Astrocyte (in vitro differentiated cells and primary cell): ENCODE results near the gene BEST3. TPM values are rescaled to one million over a fixed set of nuclear protein-coding genes. Genes with fewer than 3 reads are reported as not detected.

Experiments
- DNase-seq: peaks from one replicate; pipeline ENCODE4 v3.0.0-alpha.2; 2010; ENCODE audit warnings: low read depth
- FAIRE-seq: peaks from 2 replicates; lab custom pipeline; 2011; peaks lifted over from hg19 to GRCh38; lab: Jason Lieb, UNC
- H2AFZ ChIP-seq: 2 replicates; pipeline ENCODE4 v1.6.0; 2012; ENCODE audit warnings: low read depth, low read length, inconsistent platforms
- H3K27ac ChIP-seq: 2 replicates; pipeline ENCODE4 v1.5.1; 2011; ENCODE audit warnings: low read depth, low read length, inconsistent platforms
- H3K27me3 ChIP-seq: 2 replicates; pipeline ENCODE4 v1.6.0; 2011; ENCODE audit warnings: low read length, inconsistent platforms; ENCODE audit not compliant: insufficient read depth
- H3K36me3 ChIP-seq: 2 replicates; pipeline ENCODE4 v1.5.1; 2011; ENCODE audit warnings: low read length, inconsistent platforms; ENCODE audit not compliant: insufficient read depth
- H3K4me1 ChIP-seq: 2 replicates; pipeline ENCODE4 v1.5.1; 2011; ENCODE audit warnings: low read length, inconsistent platforms; ENCODE audit not compliant: insufficient read depth
- H3K4me2 ChIP-seq: 2 replicates; pipeline ENCODE4 v1.6.0; 2012; ENCODE audit warnings: low read length, inconsistent platforms
- H3K4me3 ChIP-seq: 2 replicates; pipeline ENCODE4 v1.5.1; 2011; ENCODE audit warnings: low read depth, mild to moderate bottlenecking, low read length, inconsistent platforms; ENCODE audit not compliant: insufficient read depth
- H3K79me2 ChIP-seq: 2 replicates; pipeline ENCODE4 v1.6.0; 2012; ENCODE audit warnings: mild to moderate bottlenecking, low read length, inconsistent platforms; ENCODE audit not compliant: insufficient read depth
- H3K9ac ChIP-seq: 2 replicates; pipeline ENCODE4 v1.6.0; 2012; ENCODE audit warnings: mild to moderate bottlenecking, low read length, inconsistent platforms
- H3K9me3 ChIP-seq: 2 replicates; pipeline ENCODE4 v1.5.1; 2012; ENCODE audit warnings: low read depth, mild to moderate bottlenecking, low read length, inconsistent platforms; ENCODE audit not compliant: insufficient read depth
- H4K20me1 ChIP-seq: 2 replicates; pipeline ENCODE4 v1.6.0; 2012; ENCODE audit warnings: low read length, inconsistent platforms; ENCODE audit not compliant: insufficient read depth
- H3K27ac Mint-ChIP-seq: one replicate; pipeline ENCODE4 v1.8.0; 2021; ENCODE audit warnings: mild to moderate bottlenecking, mixed read lengths; ENCODE audit not compliant: unreplicated experiment
- H3K27me3 Mint-ChIP-seq: one replicate; pipeline ENCODE4 v1.8.0; 2021; ENCODE audit warnings: low read depth, mixed read lengths; ENCODE audit not compliant: unreplicated experiment
- H3K36me3 Mint-ChIP-seq: one replicate; pipeline ENCODE4 v1.8.0; 2021; ENCODE audit warnings: low read depth, mixed read lengths; ENCODE audit not compliant: unreplicated experiment
- H3K4me1 Mint-ChIP-seq: one replicate; pipeline ENCODE4 v1.8.0; 2021; ENCODE audit warnings: low read depth, mixed read lengths; ENCODE audit not compliant: unreplicated experiment
- H3K4me3 Mint-ChIP-seq: one replicate; pipeline ENCODE4 v1.8.0; 2021; ENCODE audit warnings: mild to moderate bottlenecking, moderate library complexity, mixed read lengths; ENCODE audit not compliant: unreplicated experiment
- H3K9me3 Mint-ChIP-seq: one replicate; pipeline ENCODE4 v1.8.0; 2021; ENCODE audit warnings: mild to moderate bottlenecking, mixed read lengths; ENCODE audit not compliant: unreplicated experiment
- CTCF ChIP-seq: IDR thresholded peaks from 2 replicates; pipeline ENCODE4 v1.5.1; 2011; ENCODE audit warnings: low read depth, mild to moderate bottlenecking, inconsistent platforms, low read length, moderate library complexity; ENCODE audit not compliant: insufficient read depth
- EZH2 ChIP-seq: IDR thresholded peaks from 2 replicates; pipeline ENCODE4 v1.6.1; 2012; ENCODE audit warnings: mild to moderate bottlenecking, low read length, inconsistent platforms; ENCODE audit not compliant: insufficient read depth
- total RNA-seq: library from RNA; stranded (reverse); gene quantifications from 2 replicates; pipeline ENCODE4 v1.2.1, GENCODE V29; 2021

BEST3 gene
- total RNA-seq, 1 donor from 2014 or later = 1.2 TPM

DNA sequence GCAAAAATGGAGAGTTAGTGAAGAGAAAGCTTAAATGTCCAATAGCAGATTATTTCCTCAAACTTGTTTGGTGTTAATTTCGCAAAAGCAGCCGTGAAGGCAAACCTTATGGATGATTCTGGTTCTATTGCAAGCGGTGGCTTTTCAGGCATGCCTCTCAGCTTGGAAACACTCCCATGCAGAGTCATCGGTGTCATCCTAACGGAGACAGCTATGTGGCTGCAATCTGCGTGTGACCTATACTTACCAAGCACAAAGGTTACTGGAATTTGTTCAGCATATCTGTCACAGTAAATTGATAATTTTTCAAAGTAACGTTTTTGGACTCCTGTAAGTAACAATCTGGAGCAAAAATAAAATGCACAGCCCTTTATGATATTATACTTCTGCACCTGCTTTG is 5.0 kb downstream of the BEST3 start:
- H3K27me3 Mint-ChIP-seq = no peaks in the 10 kb centered on the region
- peaks cover 14% of the 10 kb centered on the region for H3K4me1 Mint-ChIP-seq
- Histone ChIP-seq H2AFZ (no peak overlapping the region), H3K9me3 (no peaks in the 10 kb centered on the region), H3K4me1 (peaks cover 7% of the 10 kb centered on the region), H3K4me3 (no peak overlapping the region), H3K36me3 (no peaks in the 10 kb centered on the region), H3K9ac (no peak overlapping the region), H3K27me3 (no peaks in the 10 kb centered on the region), H4K20me1 (no peaks in the 10 kb centered on the region), H3K27ac (no peak overlapping the region), H3K4me2 (no peak overlapping the region), H3K79me2 (no peaks in the 10 kb centered on the region)
- no peak overlapping the region for H3K4me3 Mint-ChIP-seq
- TF ChIP-seq CTCF (no peak), EZH2 (no peak)
- no peaks in the 10 kb centered on the region for H3K36me3 Mint-ChIP-seq
- DNase-seq = no peak
- no peak overlapping the region for H3K27ac Mint-ChIP-seq
- FAIRE-seq = no peak
- H3K9me3 Mint-ChIP-seq = no peaks in the 10 kb centered on the region

DNA sequence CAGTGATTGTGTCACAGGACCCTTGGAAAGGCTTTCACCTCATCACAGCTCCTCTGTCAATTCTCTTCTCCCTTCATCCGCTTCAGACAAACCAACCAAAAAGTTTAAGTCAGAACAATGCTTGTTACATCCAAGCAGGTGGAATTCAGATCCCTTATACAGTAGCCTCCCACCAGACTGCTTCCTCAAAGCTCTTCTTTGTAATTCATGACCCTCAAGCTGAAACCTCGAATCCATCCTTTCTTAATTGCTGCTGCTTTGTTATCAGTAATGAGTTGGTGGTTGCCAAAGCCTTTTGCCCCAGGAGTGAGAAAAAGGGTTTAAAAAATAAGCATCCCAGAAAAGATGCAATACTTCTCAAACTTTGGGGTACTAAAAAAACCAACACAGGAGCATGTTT is 9.5 kb downstream of the BEST3 start:
- Histone ChIP-seq H3K27me3 (no peaks in the 10 kb centered on the region), H3K9me3 (no peaks in the 10 kb centered on the region), H4K20me1 (no peaks in the 10 kb centered on the region), H2AFZ (peak overlapping the region; percentile 3), H3K4me1 (peaks cover 32% of the 10 kb centered on the region), H3K9ac (peak overlapping the region; percentile 52), H3K4me2 (peak overlapping the region; percentile 62), H3K27ac (peak overlapping the region; percentile 86), H3K36me3 (no peaks in the 10 kb centered on the region), H3K79me2 (no peaks in the 10 kb centered on the region), H3K4me3 (no peak overlapping the region)
- no peaks in the 10 kb centered on the region for H3K36me3 Mint-ChIP-seq
- H3K9me3 Mint-ChIP-seq = no peaks in the 10 kb centered on the region
- TF ChIP-seq EZH2 (no peak), CTCF (no peak)
- no peak for FAIRE-seq
- H3K27ac Mint-ChIP-seq = peak overlapping the region; percentile 99
- peaks cover 40% of the 10 kb centered on the region for H3K4me1 Mint-ChIP-seq
- no peak overlapping the region for H3K4me3 Mint-ChIP-seq
- no peak for DNase-seq
- no peaks in the 10 kb centered on the region for H3K27me3 Mint-ChIP-seq
